Gastroesophageal sphincter (tissue), 4 donors: ENCODE measurements around the gene LAT. TPM values are rescaled to one million over a fixed set of nuclear protein-coding genes. Genes with fewer than 3 reads are reported as not detected.

Experiments used
- ATAC-seq: fragments of 150-250 bp; one replicate; pipeline ENCODE4 v1.9.1; 2016; ENCODE audit warnings: mild to moderate bottlenecking, moderate library complexity
- H3K27ac ChIP-seq, 4 donors: fragments of 200-600 bp; sonication (generic) in 3 of 4; 1 replicate in 3 of 4; 2 replicates in 1 of 4; pipeline ENCODE4 v1.5.1; 2016 to 2019
- H3K27me3 ChIP-seq: fragments of 200-600 bp; sonication (generic); one replicate; pipeline ENCODE4 v1.5.1; 2019
- H3K36me3 ChIP-seq, 2 donors: fragments of 200-600 bp; sonication (generic); one replicate each; pipeline ENCODE4 v1.5.1; 2019; ENCODE audit warnings: control low read depth in 1 of 2
- H3K4me1 ChIP-seq, 3 donors: fragments of 200-600 bp; sonication (generic); 1 replicate in 2 of 3; 2 replicates in 1 of 3; pipeline ENCODE4 v1.5.1; 2016 to 2019; ENCODE audit warnings: control low read depth in 2 of 3
- H3K4me3 ChIP-seq, 2 donors: fragments of 200-600 bp; sonication (generic); one replicate each; pipeline ENCODE4 v1.5.1; 2019; ENCODE audit warnings: mild to moderate bottlenecking in 1 of 2, moderate library complexity in 1 of 2
- H3K9me3 ChIP-seq, 3 donors: fragments of 200-600 bp; sonication (generic); one replicate each; pipeline ENCODE4 v1.5.1; 2017 to 2019; ENCODE audit warnings: control low read depth in 2 of 3
- CTCF ChIP-seq, 4 experiments: fragments of 200-600 bp in 2 of 4; fragments of 450-650 bp in 2 of 4; sonication (generic) in 1 of 4; IDR thresholded peaks; one replicate each; pipeline ENCODE4 v1.5.1; 2017 to 2019; ENCODE audit warnings: antibody characterized with exemption in 4 of 4, mild to moderate bottlenecking in 2 of 4, moderate library complexity in 2 of 4
- EP300 ChIP-seq: sonication (generic); formaldehyde crosslinking; IDR thresholded peaks from one replicate; pipeline ENCODE4 v1.6.1; 2017; ENCODE audit warnings: antibody characterized with exemption, mild to moderate bottlenecking
- POLR2A ChIP-seq, 2 donors: fragments of 450-650 bp; IDR thresholded peaks; one replicate each; pipeline ENCODE4 v1.6.1; 2017; ENCODE audit warnings: antibody characterized with exemption in 2 of 2, mild to moderate bottlenecking in 2 of 2, moderate library complexity in 1 of 2
- POLR2AphosphoS5 ChIP-seq: sonication (generic); formaldehyde crosslinking; IDR thresholded peaks from one replicate; pipeline ENCODE4 v1.6.1; 2017; ENCODE audit warnings: antibody characterized with exemption
- WGBS, 2 donors: methylation state at CpG; one replicate each; pipeline ENCODE4 v1.1.5; 2018; ENCODE audit warnings: low coverage in 1 of 2; 5-methylcytosine and 5-hydroxymethylcytosine counted together
- total RNA-seq, 4 donors: library from RNA; depleted of rRNA; stranded (reverse); fragments of >200 nt; gene quantifications; one replicate each; pipeline ENCODE4 v1.1.0, GENCODE V29; 2016

The LAT gene
- total RNA-seq, 4 donors from 2014 or later = 2.3 to 12.3 (median 5.4) TPM

GRCh38 chr16:28989363-28989762, 4.5 kb downstream of the LAT start:
- peaks cover 0 to 13% (median 0%) of the 10 kb centered on the region in 3 donors for H3K9me3 ChIP-seq
- H3K27ac ChIP-seq = no peak overlapping the region
- no peak overlapping the region for H3K4me3 ChIP-seq
- H3K27me3 ChIP-seq = peaks cover 5% of the 10 kb centered on the region
- WGBS, 2 donors = 90% methylated on average over 2 of the region's 14 CpGs; no CpG with 5 or more reads in 1 of the 2 donors
- no peak for TF ChIP-seq POLR2AphosphoS5
- TF ChIP-seq EP300 = no peak
- no peak for TF ChIP-seq POLR2A (IDR thresholded peaks at IDR 0.05)
- TF ChIP-seq CTCF (IDR thresholded peaks at IDR 0.05) = no peak
- no peak for ATAC-seq
- peaks cover 0 to 64% of the 10 kb centered on the region in 2 donors for H3K36me3 ChIP-seq
- H3K4me1 ChIP-seq = no peaks in the 10 kb centered on the region

GRCh38 chr16:28990375-28991040, 5.7 kb downstream of the LAT start:
- no peak overlapping the region for H3K4me3 ChIP-seq
- H3K27me3 ChIP-seq = peaks cover 11% of the 10 kb centered on the region
- H3K4me1 ChIP-seq = no peaks in the 10 kb centered on the region
- WGBS, 2 donors = 83 to 91% methylated on average over 5 to 6 of the region's 11 CpGs
- peaks cover 0 to 13% (median 0%) of the 10 kb centered on the region in 3 donors for H3K9me3 ChIP-seq
- ATAC-seq = no peak
- no peak for TF ChIP-seq POLR2A (IDR thresholded peaks at IDR 0.05)
- no peak for TF ChIP-seq CTCF (IDR thresholded peaks at IDR 0.05)
- no peak for TF ChIP-seq POLR2AphosphoS5
- no peak for TF ChIP-seq EP300
- no peak overlapping the region for H3K27ac ChIP-seq
- peaks cover 0 to 53% of the 10 kb centered on the region in 2 donors for H3K36me3 ChIP-seq

GRCh38 chr16:28991687-28992086, 6.8 kb downstream of the LAT start:
- H3K4me1 ChIP-seq = no peaks in the 10 kb centered on the region
- H3K9me3 ChIP-seq = peaks cover 0 to 9% (median 0%) of the 10 kb centered on the region in 3 donors
- TF ChIP-seq EP300 (no peak), CTCF (IDR thresholded peaks at IDR 0.05) (no peak), POLR2AphosphoS5 (no peak), POLR2A (IDR thresholded peaks at IDR 0.05) (no peak)
- H3K36me3 ChIP-seq = peaks cover 0 to 41% of the 10 kb centered on the region in 2 donors
- no peak overlapping the region for H3K27ac ChIP-seq
- peaks cover 21% of the 10 kb centered on the region for H3K27me3 ChIP-seq
- no peak overlapping the region for H3K4me3 ChIP-seq
- no peak for ATAC-seq
- WGBS, 2 donors = 40 to 83% methylated on average over 1 of the region's 8 CpGs

- no peak overlapping the region for H3K4me3 ChIP-seq
- WGBS, 2 donors = 87 to 96% methylated on average over 7 to 9 of the region's 10 CpGs
- TF ChIP-seq POLR2A (IDR thresholded peaks at IDR 0.05) = no peak
- no peak for TF ChIP-seq POLR2AphosphoS5
- TF ChIP-seq EP300 = no peak
- no peak for TF ChIP-seq CTCF (IDR thresholded peaks at IDR 0.05)
- H3K36me3 ChIP-seq = peaks cover 0 to 33% of the 10 kb centered on the region in 2 donors
- H3K9me3 ChIP-seq = peaks cover 0 to 1% (median 0%) of the 10 kb centered on the region in 3 donors
- ATAC-seq = no peak
- H3K27me3 ChIP-seq = peaks cover 29% of the 10 kb centered on the region
- H3K4me1 ChIP-seq = no peaks in the 10 kb centered on the region
- no peak overlapping the region for H3K27ac ChIP-seq
Observed at GRCh38 chr16:28992496-28992895, 7.6 kb downstream of the LAT start.

GRCh38 chr16:28998837-28999236, 14.0 kb downstream of the LAT start:
- H3K4me3 ChIP-seq = no peak overlapping the region
- H3K36me3 ChIP-seq = no peaks in the 10 kb centered on the region
- 61 to 69% methylated on average over 2 to 3 of the region's 3 CpGs for WGBS, 2 donors
- no peak overlapping the region for H3K27ac ChIP-seq
- H3K4me1 ChIP-seq = no peaks in the 10 kb centered on the region
- ATAC-seq = no peak
- TF ChIP-seq POLR2AphosphoS5 (no peak), POLR2A (IDR thresholded peaks at IDR 0.05) (no peak), CTCF (IDR thresholded peaks at IDR 0.05) (no peak), EP300 (no peak)
- no peaks in the 10 kb centered on the region for H3K9me3 ChIP-seq
- H3K27me3 ChIP-seq = peaks cover 47% of the 10 kb centered on the region
